Astrocyte (in vitro differentiated cells and primary cell): ENCODE results near the gene OVOL3. TPM values are rescaled to one million over a fixed set of nuclear protein-coding genes. Genes with fewer than 3 reads are reported as not detected.

Source experiments
- DNase-seq: peaks from one replicate; pipeline ENCODE4 v3.0.0-alpha.2; 2010; ENCODE audit warnings: low read depth
- FAIRE-seq: peaks from 2 replicates; lab custom pipeline; 2011; peaks lifted over from hg19 to GRCh38; lab: Jason Lieb, UNC
- H2AFZ ChIP-seq: 2 replicates; pipeline ENCODE4 v1.6.0; 2012; ENCODE audit warnings: low read depth, low read length, inconsistent platforms
- H3K27ac ChIP-seq: 2 replicates; pipeline ENCODE4 v1.5.1; 2011; ENCODE audit warnings: low read depth, low read length, inconsistent platforms
- H3K27me3 ChIP-seq: 2 replicates; pipeline ENCODE4 v1.6.0; 2011; ENCODE audit warnings: low read length, inconsistent platforms; ENCODE audit not compliant: insufficient read depth
- H3K36me3 ChIP-seq: 2 replicates; pipeline ENCODE4 v1.5.1; 2011; ENCODE audit warnings: low read length, inconsistent platforms; ENCODE audit not compliant: insufficient read depth
- H3K4me1 ChIP-seq: 2 replicates; pipeline ENCODE4 v1.5.1; 2011; ENCODE audit warnings: low read length, inconsistent platforms; ENCODE audit not compliant: insufficient read depth
- H3K4me2 ChIP-seq: 2 replicates; pipeline ENCODE4 v1.6.0; 2012; ENCODE audit warnings: low read length, inconsistent platforms
- H3K4me3 ChIP-seq: 2 replicates; pipeline ENCODE4 v1.5.1; 2011; ENCODE audit warnings: low read depth, mild to moderate bottlenecking, low read length, inconsistent platforms; ENCODE audit not compliant: insufficient read depth
- H3K79me2 ChIP-seq: 2 replicates; pipeline ENCODE4 v1.6.0; 2012; ENCODE audit warnings: mild to moderate bottlenecking, low read length, inconsistent platforms; ENCODE audit not compliant: insufficient read depth
- H3K9ac ChIP-seq: 2 replicates; pipeline ENCODE4 v1.6.0; 2012; ENCODE audit warnings: mild to moderate bottlenecking, low read length, inconsistent platforms
- H3K9me3 ChIP-seq: 2 replicates; pipeline ENCODE4 v1.5.1; 2012; ENCODE audit warnings: low read depth, mild to moderate bottlenecking, low read length, inconsistent platforms; ENCODE audit not compliant: insufficient read depth
- H4K20me1 ChIP-seq: 2 replicates; pipeline ENCODE4 v1.6.0; 2012; ENCODE audit warnings: low read length, inconsistent platforms; ENCODE audit not compliant: insufficient read depth
- H3K27ac Mint-ChIP-seq: one replicate; pipeline ENCODE4 v1.8.0; 2021; ENCODE audit warnings: mild to moderate bottlenecking, mixed read lengths; ENCODE audit not compliant: unreplicated experiment
- H3K27me3 Mint-ChIP-seq: one replicate; pipeline ENCODE4 v1.8.0; 2021; ENCODE audit warnings: low read depth, mixed read lengths; ENCODE audit not compliant: unreplicated experiment
- H3K36me3 Mint-ChIP-seq: one replicate; pipeline ENCODE4 v1.8.0; 2021; ENCODE audit warnings: low read depth, mixed read lengths; ENCODE audit not compliant: unreplicated experiment
- H3K4me1 Mint-ChIP-seq: one replicate; pipeline ENCODE4 v1.8.0; 2021; ENCODE audit warnings: low read depth, mixed read lengths; ENCODE audit not compliant: unreplicated experiment
- H3K4me3 Mint-ChIP-seq: one replicate; pipeline ENCODE4 v1.8.0; 2021; ENCODE audit warnings: mild to moderate bottlenecking, moderate library complexity, mixed read lengths; ENCODE audit not compliant: unreplicated experiment
- H3K9me3 Mint-ChIP-seq: one replicate; pipeline ENCODE4 v1.8.0; 2021; ENCODE audit warnings: mild to moderate bottlenecking, mixed read lengths; ENCODE audit not compliant: unreplicated experiment
- CTCF ChIP-seq: IDR thresholded peaks from 2 replicates; pipeline ENCODE4 v1.5.1; 2011; ENCODE audit warnings: low read depth, mild to moderate bottlenecking, inconsistent platforms, low read length, moderate library complexity; ENCODE audit not compliant: insufficient read depth
- EZH2 ChIP-seq: IDR thresholded peaks from 2 replicates; pipeline ENCODE4 v1.6.1; 2012; ENCODE audit warnings: mild to moderate bottlenecking, low read length, inconsistent platforms; ENCODE audit not compliant: insufficient read depth
- total RNA-seq: library from RNA; stranded (reverse); gene quantifications from 2 replicates; pipeline ENCODE4 v1.2.1, GENCODE V29; 2021

OVOL3 gene
- total RNA-seq, 1 donor from 2014 or later: not detected

DNA sequence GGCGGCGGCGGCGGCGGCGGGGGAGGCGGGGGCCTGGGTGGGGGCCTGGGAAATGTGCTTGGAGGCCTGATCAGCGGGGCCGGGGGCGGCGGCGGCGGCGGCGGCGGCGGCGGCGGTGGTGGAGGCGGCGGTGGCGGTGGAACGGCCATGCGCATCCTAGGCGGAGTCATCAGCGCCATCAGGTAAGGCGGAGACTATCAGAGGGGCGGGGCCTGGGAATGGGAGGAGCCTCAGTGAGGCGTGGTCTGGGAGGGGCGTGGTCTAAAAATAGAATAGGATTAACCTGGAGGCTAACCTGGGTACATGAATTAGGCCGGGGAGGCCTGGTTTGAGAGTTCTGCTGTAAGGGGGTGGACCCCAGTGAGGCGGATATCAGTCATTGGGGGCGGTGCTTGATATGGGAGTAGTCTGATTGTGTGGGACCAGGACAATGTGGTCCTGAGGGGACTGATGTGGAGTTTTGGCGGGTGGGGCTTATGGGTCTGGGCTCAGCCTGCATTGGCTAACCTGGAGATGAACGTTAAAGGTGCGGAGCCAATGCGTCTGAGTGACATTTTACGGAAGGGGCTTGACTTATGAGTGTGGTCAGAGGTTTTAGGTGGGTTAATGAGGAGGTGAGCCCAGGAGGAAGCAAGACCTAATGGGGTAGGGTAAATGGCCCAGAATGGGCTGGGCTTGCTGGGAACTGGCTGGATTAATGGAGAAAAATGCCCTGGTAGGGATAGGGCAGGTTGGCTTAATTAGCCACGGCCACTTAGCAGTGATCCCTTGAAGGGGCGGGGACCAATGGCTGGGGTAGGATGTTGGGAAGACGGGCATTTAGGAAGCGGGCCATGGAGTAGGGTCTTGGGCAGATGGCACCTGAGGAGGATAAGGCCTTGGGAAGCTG is 30.3 kb downstream of the OVOL3 start:
- FAIRE-seq (no peak), DNase-seq (peak; percentile 53)
- Histone ChIP-seq H2AFZ (no peak overlapping the region), H3K79me2 (peaks cover 51% of the 10 kb centered on the region), H3K27me3 (no peaks in the 10 kb centered on the region), H3K4me2 (peak overlapping the region; percentile 95), H3K27ac (peak overlapping the region; percentile 9), H3K4me1 (peaks cover 15% of the 10 kb centered on the region), H3K9me3 (no peaks in the 10 kb centered on the region), H4K20me1 (peaks cover 40% of the 10 kb centered on the region), H3K4me3 (peak overlapping the region; percentile 90), H3K36me3 (peaks cover 26% of the 10 kb centered on the region), H3K9ac (peak overlapping the region; percentile 98)
- Mint-ChIP-seq H3K36me3 (peaks cover 22% of the 10 kb centered on the region), H3K27ac (peak overlapping the region; percentile 88), H3K4me3 (peak overlapping the region; percentile 98), H3K4me1 (peaks cover 6% of the 10 kb centered on the region), H3K27me3 (no peaks in the 10 kb centered on the region), H3K9me3 (peaks cover 3% of the 10 kb centered on the region)
- TF ChIP-seq EZH2: no peak
- no peak for TF ChIP-seq CTCF

GRCh38 chr19:36142046-36142445 is 31.1 kb downstream of the OVOL3 start:
- Histone ChIP-seq H3K27ac (no peak overlapping the region), H2AFZ (no peak overlapping the region), H3K4me3 (no peak overlapping the region), H3K9ac (no peak overlapping the region), H3K4me2 (peak overlapping the region; percentile 85), H3K4me1 (peaks cover 10% of the 10 kb centered on the region), H3K36me3 (peaks cover 33% of the 10 kb centered on the region), H3K9me3 (no peaks in the 10 kb centered on the region), H4K20me1 (peaks cover 48% of the 10 kb centered on the region), H3K79me2 (peaks cover 54% of the 10 kb centered on the region), H3K27me3 (no peaks in the 10 kb centered on the region)
- no peaks in the 10 kb centered on the region for H3K27me3 Mint-ChIP-seq
- peaks cover 27% of the 10 kb centered on the region for H3K36me3 Mint-ChIP-seq
- TF ChIP-seq CTCF (no peak), EZH2 (no peak)
- no peak for FAIRE-seq
- H3K4me3 Mint-ChIP-seq: peak overlapping the region; percentile 98
- peak overlapping the region; percentile 41 for H3K27ac Mint-ChIP-seq
- DNase-seq: no peak
- H3K9me3 Mint-ChIP-seq: peaks cover 3% of the 10 kb centered on the region
- H3K4me1 Mint-ChIP-seq: peaks cover 6% of the 10 kb centered on the region

DNA sequence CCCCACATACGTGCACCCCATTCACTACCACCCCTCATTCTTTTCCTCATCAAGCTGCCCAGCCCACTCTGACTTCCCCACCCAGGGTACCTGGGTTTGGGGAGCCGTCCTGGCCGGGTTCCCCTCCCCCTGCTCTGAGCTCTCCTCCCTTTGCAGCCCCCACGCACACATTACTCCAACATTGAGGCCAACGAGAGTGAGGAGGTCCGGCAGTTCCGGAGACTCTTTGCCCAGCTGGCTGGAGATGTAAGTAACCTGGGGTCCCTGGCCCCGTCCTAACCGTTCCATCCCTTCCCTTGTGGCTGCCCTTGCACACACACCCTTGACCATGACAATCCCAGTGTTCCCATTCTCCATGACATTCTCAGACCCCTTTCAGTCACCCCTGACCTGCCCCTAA is 31.6 kb downstream of the OVOL3 start:
- Mint-ChIP-seq H3K4me3 (peak overlapping the region; percentile 62), H3K36me3 (peaks cover 31% of the 10 kb centered on the region), H3K9me3 (peaks cover 3% of the 10 kb centered on the region)

More for the DNA sequence above, 31.6 kb downstream of the OVOL3 start:
- Histone ChIP-seq H3K9me3 (no peaks in the 10 kb centered on the region), H3K79me2 (peaks cover 55% of the 10 kb centered on the region), H2AFZ (no peak overlapping the region), H4K20me1 (peaks cover 51% of the 10 kb centered on the region), H3K27me3 (no peaks in the 10 kb centered on the region), H3K4me3 (no peak overlapping the region), H3K9ac (no peak overlapping the region), H3K27ac (no peak overlapping the region), H3K36me3 (peaks cover 35% of the 10 kb centered on the region), H3K4me2 (no peak overlapping the region), H3K4me1 (peaks cover 7% of the 10 kb centered on the region)
- H3K27me3 Mint-ChIP-seq: no peaks in the 10 kb centered on the region
- H3K4me1 Mint-ChIP-seq: peaks cover 6% of the 10 kb centered on the region
- TF ChIP-seq EZH2: no peak
- no peak for TF ChIP-seq CTCF
- no peak for DNase-seq
- no peak overlapping the region for H3K27ac Mint-ChIP-seq
- FAIRE-seq: no peak
